GM18867 (cell line): ENCODE results near the gene AQR.
"Not testable (repeated sequence)": the region's sequence is repeated elsewhere in the genome, so short reads cannot be mapped to it uniquely, and the experiment has no call there.

Experiments
- ATAC-seq: cut with Tn5 transposase; IDR thresholded peaks from one replicate; pipeline ENCODE4 v1.9.1; 2021; ENCODE audit warnings: mild to moderate bottlenecking, moderate library complexity; ENCODE audit not compliant: unreplicated experiment

Gene AQR

GRCh38 chr15:34964277-34964676 lies 5.3 kb downstream of the AQR start:
- ATAC-seq, result no peak

- ATAC-seq, result no peak
Measured at GRCh38 chr15:34953851-34954250, 15.7 kb downstream of the AQR start.

GRCh38 chr15:34952481-34952880 lies 17.1 kb downstream of the AQR start:
- ATAC-seq, result no peak

GRCh38 chr15:34951993-34952392 lies 17.5 kb downstream of the AQR start:
- no peak for ATAC-seq

GRCh38 chr15:34944936-34945335 lies 24.6 kb downstream of the AQR start:
- no peak for ATAC-seq

- no peak for ATAC-seq
Measured at GRCh38 chr15:34943711-34944110, 25.8 kb downstream of the AQR start.

GRCh38 chr15:34943264-34943663 lies 26.3 kb downstream of the AQR start:
- not testable (repeated sequence) for ATAC-seq

GRCh38 chr15:34942363-34942762 lies 27.2 kb downstream of the AQR start:
- ATAC-seq, result no peak

GRCh38 chr15:34941831-34942230 lies 27.7 kb downstream of the AQR start:
- no peak for ATAC-seq

- no peak for ATAC-seq
Measured at GRCh38 chr15:34941185-34941698, 28.3 kb downstream of the AQR start.

GRCh38 chr15:34933432-34933975 lies 36.0 kb downstream of the AQR start:
- no peak for ATAC-seq

- ATAC-seq, result not testable (repeated sequence)
Measured at GRCh38 chr15:34928349-34928748, 41.2 kb downstream of the AQR start.

- ATAC-seq, result no peak
Measured at GRCh38 chr15:34927726-34928125, 41.8 kb downstream of the AQR start.

GRCh38 chr15:34914317-34914716 lies 55.2 kb downstream of the AQR start:
- no peak for ATAC-seq

GRCh38 chr15:34905047-34905446 lies 64.5 kb downstream of the AQR start:
- no peak for ATAC-seq

- no peak for ATAC-seq
Measured at GRCh38 chr15:34904527-34904926, 65.0 kb downstream of the AQR start.

- ATAC-seq, result no peak
Measured at GRCh38 chr15:34900748-34901147, 68.8 kb downstream of the AQR start.

- no peak for ATAC-seq
Measured at GRCh38 chr15:34896183-34896582, 73.4 kb downstream of the AQR start.

GRCh38 chr15:34893967-34894366 lies 75.6 kb downstream of the AQR start:
- no peak for ATAC-seq

GRCh38 chr15:34892963-34893591 lies 76.5 kb downstream of the AQR start:
- no peak for ATAC-seq

- no peak for ATAC-seq
Measured at GRCh38 chr15:34890424-34890823, 79.1 kb downstream of the AQR start.

GRCh38 chr15:34889476-34889875 lies 80.1 kb downstream of the AQR start:
- ATAC-seq, result no peak

GRCh38 chr15:34886134-34886533 lies 83.4 kb downstream of the AQR start:
- no peak for ATAC-seq
